ENCODE data around the gene AFF3.

DNA sequence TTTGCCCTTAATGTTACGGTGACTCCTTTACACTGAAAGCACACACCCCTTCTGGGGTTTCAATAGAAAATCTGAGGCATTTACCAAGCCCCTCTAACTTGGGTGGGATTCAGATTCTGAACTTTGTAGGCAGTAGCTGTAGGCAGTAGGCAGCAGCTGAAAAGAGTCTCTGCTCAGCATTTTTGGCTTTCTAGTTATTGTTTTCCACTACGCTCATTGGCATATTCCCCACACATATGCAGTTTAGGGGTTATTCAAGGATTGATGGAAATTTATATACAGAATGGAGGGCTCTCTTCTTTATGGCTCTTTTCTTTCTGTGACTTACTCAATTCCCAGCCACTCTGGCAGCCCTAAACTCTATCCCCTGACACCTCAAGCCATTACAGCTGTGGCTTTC is 419.9 kb downstream of the AFF3 start:
- no peak for TF ChIP-seq HOXA3 (CRISPR knock-in tag; IDR thresholded peaks at IDR 0.05)
- TF ChIP-seq, protein P1, sequence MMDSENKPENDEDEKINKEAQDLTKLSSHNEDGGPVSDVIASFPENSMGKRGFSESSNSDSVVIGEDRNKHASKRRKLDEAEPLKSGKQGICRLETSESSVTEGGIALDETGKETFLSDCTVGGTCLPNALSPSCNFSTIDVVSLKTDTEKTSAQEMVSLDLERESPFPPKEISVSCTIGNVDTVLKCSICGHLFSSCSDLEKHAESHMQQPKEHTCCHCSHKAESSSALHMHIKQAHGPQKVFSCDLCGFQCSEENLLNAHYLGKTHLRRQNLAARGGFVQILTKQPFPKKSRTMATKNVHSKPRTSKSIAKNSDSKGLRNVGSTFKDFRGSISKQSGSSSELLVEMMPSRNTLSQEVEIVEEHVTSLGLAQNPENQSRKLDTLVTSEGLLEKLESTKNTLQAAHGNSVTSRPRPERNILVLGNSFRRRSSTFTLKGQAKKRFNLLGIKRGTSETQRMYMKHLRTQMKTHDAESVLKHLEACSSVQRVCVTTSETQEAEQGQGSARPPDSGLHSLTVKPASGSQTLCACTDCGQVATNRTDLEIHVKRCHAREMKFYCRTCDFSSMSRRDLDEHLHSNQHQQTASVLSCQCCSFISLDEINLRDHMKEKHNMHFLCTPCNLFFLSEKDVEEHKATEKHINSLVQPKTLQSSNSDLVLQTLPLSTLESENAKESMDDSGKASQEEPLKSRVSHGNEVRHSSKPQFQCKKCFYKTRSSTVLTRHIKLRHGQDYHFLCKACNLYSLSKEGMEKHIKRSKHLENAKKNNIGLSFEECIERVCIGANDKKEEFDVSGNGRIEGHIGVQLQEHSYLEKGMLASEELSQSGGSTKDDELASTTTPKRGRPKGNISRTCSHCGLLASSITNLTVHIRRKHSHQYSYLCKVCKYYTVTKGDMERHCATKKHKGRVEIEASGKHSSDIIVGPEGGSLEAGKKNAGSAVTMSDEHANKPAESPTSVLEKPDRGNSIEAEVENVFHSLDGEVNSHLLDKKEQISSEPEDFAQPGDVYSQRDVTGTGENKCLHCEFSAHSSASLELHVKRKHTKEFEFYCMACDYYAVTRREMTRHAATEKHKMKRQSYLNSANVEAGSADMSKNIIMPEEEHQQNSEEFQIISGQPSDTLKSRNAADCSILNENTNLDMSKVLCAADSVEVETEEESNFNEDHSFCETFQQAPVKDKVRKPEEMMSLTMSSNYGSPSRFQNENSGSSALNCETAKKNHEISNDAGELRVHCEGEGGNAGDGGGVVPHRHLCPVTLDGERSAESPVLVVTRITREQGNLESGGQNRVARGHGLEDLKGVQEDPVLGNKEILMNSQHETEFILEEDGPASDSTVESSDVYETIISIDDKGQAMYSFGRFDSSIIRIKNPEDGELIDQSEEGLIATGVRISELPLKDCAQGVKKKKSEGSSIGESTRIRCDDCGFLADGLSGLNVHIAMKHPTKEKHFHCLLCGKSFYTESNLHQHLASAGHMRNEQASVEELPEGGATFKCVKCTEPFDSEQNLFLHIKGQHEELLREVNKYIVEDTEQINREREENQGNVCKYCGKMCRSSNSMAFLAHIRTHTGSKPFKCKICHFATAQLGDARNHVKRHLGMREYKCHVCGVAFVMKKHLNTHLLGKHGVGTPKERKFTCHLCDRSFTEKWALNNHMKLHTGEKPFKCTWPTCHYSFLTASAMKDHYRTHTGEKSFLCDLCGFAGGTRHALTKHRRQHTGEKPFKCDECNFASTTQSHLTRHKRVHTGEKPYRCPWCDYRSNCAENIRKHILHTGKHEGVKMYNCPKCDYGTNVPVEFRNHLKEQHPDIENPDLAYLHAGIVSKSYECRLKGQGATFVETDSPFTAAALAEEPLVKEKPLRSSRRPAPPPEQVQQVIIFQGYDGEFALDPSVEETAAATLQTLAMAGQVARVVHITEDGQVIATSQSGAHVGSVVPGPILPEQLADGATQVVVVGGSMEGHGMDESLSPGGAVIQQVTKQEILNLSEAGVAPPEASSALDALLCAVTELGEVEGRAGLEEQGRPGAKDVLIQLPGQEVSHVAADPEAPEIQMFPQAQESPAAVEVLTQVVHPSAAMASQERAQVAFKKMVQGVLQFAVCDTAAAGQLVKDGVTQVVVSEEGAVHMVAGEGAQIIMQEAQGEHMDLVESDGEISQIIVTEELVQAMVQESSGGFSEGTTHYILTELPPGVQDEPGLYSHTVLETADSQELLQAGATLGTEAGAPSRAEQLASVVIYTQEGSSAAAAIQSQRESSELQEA (CRISPR knock-in tag; IDR thresholded peaks at IDR 0.05; ENCODE audit: not compliant biosample characterization) = no peak
- TF ChIP-seq NCOR1 (IDR thresholded peaks at IDR 0.05; ENCODE audit: borderline replicate concordance, low read length) = no peak
- TF ChIP-seq CHCHD3 (CRISPR knock-in tag; IDR thresholded peaks at IDR 0.05) = no peak
- no peak for TF ChIP-seq STAG1 (CRISPR knock-in tag; IDR thresholded peaks at IDR 0.05)
- TF ChIP-seq ZNF121 (CRISPR knock-in tag; IDR thresholded peaks at IDR 0.05) = no peak
- no peak for TF ChIP-seq SNRNP70 (IDR thresholded peaks at IDR 0.05; ENCODE audit: low read depth, low read length)
- TF ChIP-seq MTF2 (CRISPR knock-in tag; IDR thresholded peaks at IDR 0.05; ENCODE audit: borderline replicate concordance) = no peak
- no peak for TF ChIP-seq ZFAT (CRISPR knock-in tag; conservative IDR thresholded peaks at IDR 0.05)
- no peak for TF ChIP-seq JUNB (CRISPR knock-in tag; IDR thresholded peaks at IDR 0.05; ENCODE audit: borderline replicate concordance)
- no peak for TF ChIP-seq CBFB (CRISPR knock-in tag; IDR thresholded peaks at IDR 0.05)
- no peak for TF ChIP-seq MYNN (CRISPR knock-in tag; IDR thresholded peaks at IDR 0.05; ENCODE audit: low read depth)
- TF ChIP-seq, protein P2, sequence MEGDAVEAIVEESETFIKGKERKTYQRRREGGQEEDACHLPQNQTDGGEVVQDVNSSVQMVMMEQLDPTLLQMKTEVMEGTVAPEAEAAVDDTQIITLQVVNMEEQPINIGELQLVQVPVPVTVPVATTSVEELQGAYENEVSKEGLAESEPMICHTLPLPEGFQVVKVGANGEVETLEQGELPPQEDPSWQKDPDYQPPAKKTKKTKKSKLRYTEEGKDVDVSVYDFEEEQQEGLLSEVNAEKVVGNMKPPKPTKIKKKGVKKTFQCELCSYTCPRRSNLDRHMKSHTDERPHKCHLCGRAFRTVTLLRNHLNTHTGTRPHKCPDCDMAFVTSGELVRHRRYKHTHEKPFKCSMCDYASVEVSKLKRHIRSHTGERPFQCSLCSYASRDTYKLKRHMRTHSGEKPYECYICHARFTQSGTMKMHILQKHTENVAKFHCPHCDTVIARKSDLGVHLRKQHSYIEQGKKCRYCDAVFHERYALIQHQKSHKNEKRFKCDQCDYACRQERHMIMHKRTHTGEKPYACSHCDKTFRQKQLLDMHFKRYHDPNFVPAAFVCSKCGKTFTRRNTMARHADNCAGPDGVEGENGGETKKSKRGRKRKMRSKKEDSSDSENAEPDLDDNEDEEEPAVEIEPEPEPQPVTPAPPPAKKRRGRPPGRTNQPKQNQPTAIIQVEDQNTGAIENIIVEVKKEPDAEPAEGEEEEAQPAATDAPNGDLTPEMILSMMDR (CRISPR knock-in tag; IDR thresholded peaks at IDR 0.05) = no peak
- TF ChIP-seq TBP (CRISPR knock-in tag; IDR thresholded peaks at IDR 0.05) = no peak

Data from HepG2 (cell line).